Measurements from ENCODE around the gene SLF2.

The SLF2 gene

GRCh38 chr10:101014230-101014884 lies 101.6 kb downstream of the SLF2 start:
- Histone ChIP-seq H3K4me1 (peaks cover 0 to 24% (median 21%) of the 10 kb centered on the region in 4 donors), H3K4me3 (no peak overlapping the region), H3K9me3 (no peaks in the 10 kb centered on the region), H3K27me3 (peaks cover 0 to 31% of the 10 kb centered on the region in 2 donors), H3K27ac (no peak overlapping the region), H3K36me3 (no peaks in the 10 kb centered on the region)
- intact Hi-C loops (cut with DNase I; ENCODE audit: low total_unique reads) = loop anchor here (2.0 kb wide), 1 partner anchor 20 kb away; no protein-coding TSS in a partner anchor
- peak; percentile 91 to 96 for TF ChIP-seq CTCF (IDR thresholded peaks at IDR 0.05)
- DNase-seq = peak; percentile 80 to 89

Data from tibial artery (tissue), 4 donors.